Right hindlimb (tissue), 1 donor: ENCODE measurements around the gene KLRK1.
"Not testable (repeated sequence)": the region's sequence is repeated elsewhere in the genome, so short reads cannot be mapped to it uniquely, and the experiment has no call there.

Experiments
- DNase-seq: peaks from one replicate; pipeline ENCODE4 v3.0.0-alpha.2; 2018

Gene KLRK1

DNA sequence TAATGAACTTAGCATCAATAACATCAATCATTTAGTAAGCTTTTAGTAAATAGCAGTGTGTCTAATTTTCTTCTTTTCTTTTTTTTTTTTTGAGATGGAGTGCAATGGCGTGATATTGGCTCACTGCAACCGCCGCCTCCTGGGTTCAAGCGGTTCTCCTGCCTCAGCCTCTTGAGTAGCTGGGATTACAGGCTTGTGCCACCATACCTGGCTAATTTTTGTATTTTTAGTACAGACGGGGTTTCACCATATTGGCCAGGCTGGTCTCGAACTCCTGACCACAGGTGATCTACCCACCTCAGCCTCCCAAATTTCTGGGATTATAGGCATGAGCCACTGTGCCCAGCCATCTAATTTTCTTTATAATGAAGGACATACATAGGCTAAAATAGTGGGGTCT is 2.3 kb downstream of the KLRK1 start:
- not testable (repeated sequence) for DNase-seq

- DNase-seq, result no peak
These were observed 3.0 kb downstream of the KLRK1 start for GRCh38 chr12:10386857-10387256.

- DNase-seq, result no peak
These were observed 4.7 kb downstream of the KLRK1 start for GRCh38 chr12:10385166-10385613.

GRCh38 chr12:10384191-10384590 is 5.7 kb downstream of the KLRK1 start:
- DNase-seq, result no peak

GRCh38 chr12:10381928-10382628 is 7.8 kb downstream of the KLRK1 start:
- DNase-seq, result no peak

GRCh38 chr12:10378737-10379136 is 11.1 kb downstream of the KLRK1 start:
- DNase-seq, result not testable (repeated sequence)

DNA sequence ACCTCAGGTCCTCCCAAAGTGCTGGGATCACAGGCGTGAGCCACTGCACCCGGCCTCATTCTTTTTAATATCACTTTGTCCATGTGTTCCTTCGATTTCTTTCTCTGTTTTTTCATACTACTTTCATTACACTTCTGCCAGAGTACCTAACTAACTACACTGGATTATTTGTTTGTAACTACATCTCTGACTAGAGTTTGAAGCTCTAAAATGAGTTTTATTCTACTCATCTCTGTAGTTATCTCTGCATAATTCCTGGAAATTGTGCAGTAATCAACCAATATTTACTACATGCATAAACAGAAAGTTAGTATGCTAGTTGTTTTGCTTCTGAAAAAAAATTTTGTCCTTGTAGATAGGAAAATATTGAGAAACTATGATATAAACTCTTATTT is 15.2 kb downstream of the KLRK1 start:
- no peak for DNase-seq

GRCh38 chr12:10372559-10372958 is 17.3 kb downstream of the KLRK1 start:
- DNase-seq, result no peak

GRCh38 chr12:10371893-10372535 is 17.8 kb downstream of the KLRK1 start:
- not testable (repeated sequence) for DNase-seq

DNA sequence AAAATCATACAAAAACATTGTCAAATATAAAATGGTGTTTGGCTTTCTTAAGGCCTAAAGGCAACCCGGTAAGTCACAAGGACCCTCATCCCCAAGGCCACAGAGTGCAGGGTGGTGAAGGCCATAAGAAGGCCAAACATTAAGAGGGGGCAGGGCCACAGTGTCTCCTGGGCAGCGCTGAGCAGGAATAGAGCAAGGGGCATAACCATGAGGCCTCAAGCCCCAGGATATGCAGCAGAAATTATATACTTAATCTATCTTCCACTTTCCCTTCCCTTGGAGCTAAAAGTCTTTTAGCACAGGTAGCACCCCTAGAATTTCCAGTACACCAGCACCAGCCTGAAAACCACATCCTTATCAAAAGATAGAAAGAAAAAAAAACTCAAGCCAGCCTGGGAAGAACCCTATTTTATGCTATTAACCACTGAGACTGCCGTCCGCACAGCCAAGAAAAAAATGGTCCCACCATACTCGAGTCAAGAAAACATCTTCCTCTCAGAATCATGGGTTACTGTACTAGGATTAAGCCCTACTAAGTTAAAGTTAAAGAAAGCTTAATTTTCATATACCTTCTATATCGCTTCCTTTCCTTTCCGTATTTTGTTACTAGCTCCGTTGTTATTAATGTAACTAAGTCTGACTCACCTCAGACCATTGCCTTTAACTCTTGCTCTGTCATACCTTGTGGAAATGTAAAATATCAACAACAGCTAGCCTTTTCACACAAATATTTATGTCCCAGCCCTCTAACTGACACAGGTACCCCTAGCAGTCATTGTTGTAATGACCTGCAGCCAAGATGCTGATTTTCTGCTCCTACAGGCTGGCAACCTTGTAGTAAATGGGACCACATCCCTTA is 20.1 kb downstream of the KLRK1 start:
- no peak for DNase-seq

GRCh38 chr12:10368206-10369171 is 21.4 kb downstream of the KLRK1 start:
- DNase-seq, result no peak

- DNase-seq, result not testable (repeated sequence)
These were observed 22.1 kb downstream of the KLRK1 start for GRCh38 chr12:10367714-10368113.

DNA sequence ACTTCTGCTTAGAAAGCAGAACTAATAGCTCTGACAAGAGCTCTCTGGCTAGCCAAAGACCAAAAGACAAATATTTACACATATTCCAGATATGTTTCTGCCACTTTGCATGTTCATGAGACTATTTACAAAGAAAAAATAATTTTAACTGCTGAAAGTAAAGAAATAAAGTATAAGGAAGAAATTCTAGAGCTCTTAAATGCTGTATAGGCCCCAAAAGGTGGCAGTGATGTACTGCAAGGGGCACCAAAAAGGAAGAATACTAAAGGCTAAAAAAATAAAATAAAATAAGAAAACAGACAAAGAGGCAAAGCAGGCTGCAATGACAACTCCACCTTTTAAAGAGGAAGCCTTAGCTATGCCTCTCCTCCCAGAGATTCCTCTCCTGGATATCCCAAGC is 23.0 kb downstream of the KLRK1 start:
- no peak for DNase-seq

GRCh38 chr12:10365696-10366405 is 24.0 kb downstream of the KLRK1 start:
- no peak for DNase-seq

DNA sequence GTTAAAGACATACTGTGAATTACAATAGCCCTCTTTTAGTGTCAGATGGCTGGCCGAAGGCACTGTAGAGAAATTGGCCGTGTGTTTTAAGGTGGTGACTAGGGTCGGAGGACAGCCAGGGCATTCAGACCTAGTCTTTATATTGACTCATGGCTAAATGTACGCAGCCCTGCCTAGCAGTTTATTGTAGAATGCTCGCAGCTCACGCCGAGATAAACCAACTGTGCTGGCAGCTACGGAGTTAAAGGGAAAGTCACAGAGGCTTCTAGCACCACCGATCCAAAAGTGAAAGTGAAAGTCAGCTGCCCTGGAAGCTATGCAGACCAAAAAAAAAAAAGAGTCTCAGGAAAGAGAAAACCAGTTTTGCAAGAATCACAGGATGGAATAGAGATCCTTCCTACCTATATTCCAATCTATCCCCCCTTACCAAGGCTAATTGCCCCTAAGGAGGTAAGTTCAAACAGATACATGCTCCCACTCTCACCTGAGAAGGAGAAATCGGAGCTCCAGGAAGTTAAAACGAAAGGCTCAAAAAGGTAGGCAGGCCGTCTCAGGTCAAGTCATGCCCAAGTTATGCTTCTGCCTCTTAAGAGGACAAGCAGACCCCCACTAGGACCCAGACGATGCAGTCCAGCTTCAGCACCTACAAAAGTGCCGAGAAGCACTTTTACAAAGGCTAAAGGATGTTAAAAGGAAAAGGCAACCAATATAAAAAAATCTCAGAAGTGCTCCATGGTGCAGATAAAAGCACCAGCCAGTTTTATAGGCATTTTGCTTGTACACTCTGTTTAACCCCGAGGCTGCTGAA is 24.8 kb downstream of the KLRK1 start:
- DNase-seq, result peak; percentile 81

DNA sequence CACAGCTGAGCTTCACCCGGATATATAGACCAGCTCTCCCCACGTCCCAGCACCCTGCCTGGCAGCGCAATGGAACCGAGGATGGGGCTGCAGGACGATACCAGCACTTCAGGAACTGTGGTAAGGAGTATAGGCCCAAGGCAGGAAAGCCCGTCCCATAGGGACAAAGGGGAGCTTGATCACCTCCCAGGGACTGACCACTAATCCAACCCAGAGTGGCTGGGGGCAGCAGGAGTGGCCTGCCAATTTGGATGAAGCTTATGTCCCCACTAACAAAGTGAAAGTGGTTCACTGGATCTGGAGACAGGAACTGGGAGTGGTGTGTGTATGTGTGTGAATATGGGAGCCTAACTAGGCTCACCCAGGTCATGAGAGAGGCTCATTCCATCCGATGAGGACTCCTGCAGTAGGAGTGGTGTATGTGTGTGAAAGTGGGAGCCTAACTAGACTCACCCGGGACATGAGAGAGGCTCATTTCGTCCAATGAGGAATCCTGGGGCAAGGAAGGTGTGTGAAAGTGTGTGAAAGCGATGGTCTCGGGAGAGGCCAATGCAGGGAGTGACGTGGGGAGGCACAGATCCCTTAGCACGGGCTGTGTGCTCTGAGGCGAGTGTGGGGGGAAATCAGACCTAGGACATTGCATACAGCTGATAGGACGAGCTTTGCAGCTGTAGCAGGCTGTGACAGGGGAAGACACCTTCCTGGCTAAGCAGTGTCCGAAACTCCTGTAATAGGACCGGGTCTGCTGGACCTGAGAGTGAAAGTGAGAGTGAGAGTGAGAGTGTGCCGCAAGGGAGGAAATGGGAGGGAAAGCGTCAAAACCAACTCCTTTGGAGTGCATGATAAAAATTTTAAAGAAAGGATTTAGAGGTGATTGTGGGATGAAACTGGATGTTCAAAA is 25.7 kb downstream of the KLRK1 start:
- peak; percentile 60 for DNase-seq

- no peak for DNase-seq
These were observed 26.3 kb downstream of the KLRK1 start for GRCh38 chr12:10363658-10363913.

DNA sequence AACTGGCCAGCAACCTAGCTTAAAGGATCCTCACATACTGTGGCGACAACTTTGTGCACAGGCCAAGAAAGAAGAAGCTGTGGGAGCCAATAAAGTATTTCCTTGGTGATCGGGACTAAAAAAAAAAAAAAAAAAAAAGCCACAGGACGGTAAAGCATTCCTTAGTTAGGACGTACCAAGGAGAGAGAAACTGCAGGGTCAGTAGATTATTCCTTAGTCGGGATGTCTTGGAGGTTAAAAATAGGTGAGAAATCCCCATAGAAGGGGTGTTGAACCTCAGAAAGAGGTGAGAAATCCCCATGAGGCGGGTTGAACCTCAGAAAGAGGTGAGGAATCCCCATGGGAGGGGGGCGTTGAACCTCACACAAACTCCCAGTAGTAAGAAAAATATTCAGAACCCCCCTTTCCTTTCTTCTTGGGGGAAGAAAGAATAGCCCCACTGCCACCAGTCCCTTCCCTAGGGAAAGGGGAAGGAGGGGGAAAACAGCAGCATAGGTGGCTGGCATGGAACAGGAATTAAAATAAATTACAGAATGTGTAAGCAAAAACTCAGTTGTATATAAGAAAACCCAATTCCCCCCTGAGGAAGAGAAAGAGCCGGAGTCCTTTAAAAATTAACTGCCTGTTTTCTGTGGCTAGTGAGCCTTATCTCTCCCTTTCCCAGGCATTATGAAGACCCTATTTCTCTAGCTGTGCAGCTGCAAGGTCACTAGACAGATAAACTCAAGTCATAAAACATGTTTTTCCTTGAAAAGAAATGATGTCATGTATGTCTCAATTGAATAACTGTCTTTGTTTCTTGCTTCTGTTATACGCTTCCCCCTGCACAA is 26.8 kb downstream of the KLRK1 start:
- no peak for DNase-seq

GRCh38 chr12:10362325-10362724 is 27.5 kb downstream of the KLRK1 start:
- no peak for DNase-seq
